ENCODE measurements around the gene PSRC1. TPM values are rescaled to one million over a fixed set of nuclear protein-coding genes. Genes with fewer than 3 reads are reported as not detected.

PSRC1 gene
- total RNA-seq, 1 donor from 2014 or later: 17.6 TPM

DNA sequence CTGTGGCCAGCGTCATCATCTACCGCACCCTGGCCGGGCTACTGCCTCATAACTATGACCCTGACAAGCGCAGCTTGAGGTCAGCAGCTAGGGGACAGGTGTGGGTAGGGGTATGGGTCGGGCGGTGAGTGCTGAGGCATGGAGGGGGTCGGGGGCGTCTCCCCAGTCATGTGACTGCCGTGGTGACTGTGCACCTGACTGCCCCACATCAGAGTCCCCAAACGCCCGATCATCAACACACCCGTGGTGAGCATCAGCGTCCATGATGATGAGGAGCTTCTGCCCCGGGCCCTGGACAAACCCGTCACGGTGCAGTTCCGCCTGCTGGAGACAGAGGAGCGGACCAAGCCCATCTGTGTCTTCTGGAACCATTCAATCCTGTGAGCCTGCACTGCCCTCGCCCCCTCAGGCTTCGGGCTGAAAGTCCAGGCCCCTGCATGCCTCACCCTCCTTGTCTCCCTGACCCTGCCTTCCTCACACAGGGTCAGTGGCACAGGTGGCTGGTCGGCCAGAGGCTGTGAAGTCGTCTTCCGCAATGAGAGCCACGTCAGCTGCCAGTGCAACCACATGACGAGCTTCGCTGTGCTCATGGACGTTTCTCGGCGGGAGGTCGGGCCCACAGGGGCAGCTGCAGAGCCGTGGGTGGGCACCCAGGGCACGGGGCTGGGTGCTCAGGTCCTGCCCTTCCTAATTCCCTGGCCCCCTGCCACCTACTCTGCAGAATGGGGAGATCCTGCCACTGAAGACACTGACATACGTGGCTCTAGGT is 13.5 kb downstream of the PSRC1 start:
- TF ChIP-seq, protein P1, sequence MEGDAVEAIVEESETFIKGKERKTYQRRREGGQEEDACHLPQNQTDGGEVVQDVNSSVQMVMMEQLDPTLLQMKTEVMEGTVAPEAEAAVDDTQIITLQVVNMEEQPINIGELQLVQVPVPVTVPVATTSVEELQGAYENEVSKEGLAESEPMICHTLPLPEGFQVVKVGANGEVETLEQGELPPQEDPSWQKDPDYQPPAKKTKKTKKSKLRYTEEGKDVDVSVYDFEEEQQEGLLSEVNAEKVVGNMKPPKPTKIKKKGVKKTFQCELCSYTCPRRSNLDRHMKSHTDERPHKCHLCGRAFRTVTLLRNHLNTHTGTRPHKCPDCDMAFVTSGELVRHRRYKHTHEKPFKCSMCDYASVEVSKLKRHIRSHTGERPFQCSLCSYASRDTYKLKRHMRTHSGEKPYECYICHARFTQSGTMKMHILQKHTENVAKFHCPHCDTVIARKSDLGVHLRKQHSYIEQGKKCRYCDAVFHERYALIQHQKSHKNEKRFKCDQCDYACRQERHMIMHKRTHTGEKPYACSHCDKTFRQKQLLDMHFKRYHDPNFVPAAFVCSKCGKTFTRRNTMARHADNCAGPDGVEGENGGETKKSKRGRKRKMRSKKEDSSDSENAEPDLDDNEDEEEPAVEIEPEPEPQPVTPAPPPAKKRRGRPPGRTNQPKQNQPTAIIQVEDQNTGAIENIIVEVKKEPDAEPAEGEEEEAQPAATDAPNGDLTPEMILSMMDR (IDR thresholded peaks at IDR 0.05; ENCODE audit: unreplicated experiment): no peak
- no peaks in the 10 kb centered on the region for H3K27me3 Mint-ChIP-seq (ENCODE audit: low read depth)
- no peak overlapping the region for H3K4me3 Mint-ChIP-seq
- peaks cover 11% of the 10 kb centered on the region for H3K36me3 Mint-ChIP-seq
- H3K4me1 Mint-ChIP-seq: peaks cover 18% of the 10 kb centered on the region
- H3K9me3 Mint-ChIP-seq: no peaks in the 10 kb centered on the region
- no peak overlapping the region for H3K27ac Mint-ChIP-seq
- no peak for DNase-seq (ENCODE audit: low spot score in 2 of 2, unreplicated experiment in 2 of 2)

DNA sequence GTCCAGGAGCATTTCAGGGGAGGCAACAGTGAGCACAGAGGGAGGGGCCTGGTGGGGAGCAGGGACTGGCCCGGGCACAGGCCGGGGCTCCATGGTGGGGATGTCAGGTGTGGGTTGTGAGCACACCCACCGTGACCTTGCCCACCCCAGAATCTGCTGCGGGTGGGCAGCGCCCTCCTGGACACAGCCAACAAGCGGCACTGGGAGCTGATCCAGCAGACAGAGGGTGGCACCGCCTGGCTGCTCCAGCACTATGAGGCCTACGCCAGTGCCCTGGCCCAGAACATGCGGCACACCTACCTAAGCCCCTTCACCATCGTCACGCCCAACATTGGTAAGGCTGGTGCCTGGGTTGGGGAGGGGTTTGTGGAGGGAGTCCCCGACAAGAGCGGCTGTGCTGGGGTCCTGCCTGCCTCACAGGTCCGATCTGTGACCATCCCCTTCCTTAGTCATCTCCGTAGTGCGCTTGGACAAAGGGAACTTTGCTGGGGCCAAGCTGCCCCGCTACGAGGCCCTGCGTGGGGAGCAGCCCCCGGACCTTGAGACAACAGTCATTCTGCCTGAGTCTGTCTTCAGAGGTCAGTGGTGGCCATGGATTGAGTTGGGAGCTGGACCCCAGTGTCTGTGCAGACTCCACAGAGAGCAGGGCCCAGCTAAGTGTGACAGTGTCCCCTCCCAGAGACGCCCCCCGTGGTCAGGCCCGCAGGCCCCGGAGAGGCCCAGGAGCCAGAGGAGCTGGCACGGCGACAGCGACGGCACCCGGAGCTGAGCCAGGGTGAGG is 14.3 kb downstream of the PSRC1 start:
- Mint-ChIP-seq H3K27me3 (ENCODE audit: low read depth) (no peaks in the 10 kb centered on the region), H3K4me1 (peaks cover 13% of the 10 kb centered on the region), H3K27ac (no peak overlapping the region), H3K9me3 (no peaks in the 10 kb centered on the region), H3K4me3 (no peak overlapping the region), H3K36me3 (peaks cover 11% of the 10 kb centered on the region)
- TF ChIP-seq, protein P1 (IDR thresholded peaks at IDR 0.05; ENCODE audit: unreplicated experiment): no peak
- no peak for DNase-seq (ENCODE audit: low spot score in 2 of 2, unreplicated experiment in 2 of 2)

DNA sequence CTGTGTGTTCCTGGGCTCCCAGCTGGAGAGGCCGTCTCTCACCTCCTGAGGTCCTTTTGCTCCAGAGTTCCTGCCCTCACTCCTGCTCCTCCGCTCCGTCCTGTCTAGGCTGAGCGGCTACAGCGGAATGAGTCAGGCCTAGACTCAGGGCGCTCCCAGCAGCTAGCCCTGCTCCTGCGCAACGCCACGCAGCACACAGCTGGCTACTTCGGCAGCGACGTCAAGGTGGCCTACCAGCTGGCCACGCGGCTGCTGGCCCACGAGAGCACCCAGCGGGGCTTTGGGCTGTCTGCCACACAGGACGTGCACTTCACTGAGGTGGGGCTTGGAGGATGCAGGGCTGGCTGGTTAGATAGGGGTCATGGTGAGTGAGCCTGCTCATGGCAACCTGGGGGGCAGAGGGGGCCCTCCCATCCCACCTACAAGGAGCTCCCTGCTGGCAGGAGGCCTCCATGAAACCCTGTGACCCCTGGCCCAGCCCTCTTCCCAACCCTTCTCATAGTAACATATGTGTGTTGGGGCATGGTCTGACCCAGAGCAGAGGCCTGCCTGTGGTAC is 15.1 kb downstream of the PSRC1 start:
- H3K36me3 Mint-ChIP-seq: peaks cover 11% of the 10 kb centered on the region
- no peaks in the 10 kb centered on the region for H3K27me3 Mint-ChIP-seq (ENCODE audit: low read depth)
- H3K9me3 Mint-ChIP-seq: no peaks in the 10 kb centered on the region
- no peak overlapping the region for H3K27ac Mint-ChIP-seq
- TF ChIP-seq, protein P1 (IDR thresholded peaks at IDR 0.05; ENCODE audit: unreplicated experiment): no peak
- no peak for DNase-seq (ENCODE audit: low spot score in 2 of 2, unreplicated experiment in 2 of 2)
- H3K4me3 Mint-ChIP-seq: no peak overlapping the region
- peaks cover 12% of the 10 kb centered on the region for H3K4me1 Mint-ChIP-seq

DNA sequence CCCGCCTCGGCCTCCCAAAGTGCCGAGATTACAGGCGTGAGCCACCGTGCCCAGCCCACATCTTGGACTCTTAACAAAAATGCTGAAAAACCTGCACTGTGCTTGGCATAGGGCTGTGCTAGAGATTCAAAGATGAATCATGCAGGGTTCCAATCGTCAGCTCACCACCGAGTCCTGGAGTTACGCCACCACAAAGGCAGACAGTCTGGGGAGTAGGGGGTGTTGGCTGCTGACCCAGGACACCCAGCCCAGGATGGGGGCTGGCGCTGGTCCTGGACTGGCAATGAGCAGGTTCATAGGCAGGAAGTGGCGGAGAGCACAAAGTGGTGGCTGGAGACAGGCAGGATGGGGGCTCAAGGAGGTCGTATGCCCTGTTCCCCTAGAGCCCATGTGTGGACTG is 16.0 kb downstream of the PSRC1 start:
- H3K4me3 Mint-ChIP-seq: no peak overlapping the region
- no peaks in the 10 kb centered on the region for H3K27me3 Mint-ChIP-seq (ENCODE audit: low read depth)
- peaks cover 5% of the 10 kb centered on the region for H3K4me1 Mint-ChIP-seq
- no peaks in the 10 kb centered on the region for H3K9me3 Mint-ChIP-seq
- no peak overlapping the region for H3K27ac Mint-ChIP-seq
- TF ChIP-seq, protein P1 (IDR thresholded peaks at IDR 0.05; ENCODE audit: unreplicated experiment): no peak
- peaks cover 11% of the 10 kb centered on the region for H3K36me3 Mint-ChIP-seq
- DNase-seq (ENCODE audit: low spot score in 2 of 2, unreplicated experiment in 2 of 2): no peak

DNA sequence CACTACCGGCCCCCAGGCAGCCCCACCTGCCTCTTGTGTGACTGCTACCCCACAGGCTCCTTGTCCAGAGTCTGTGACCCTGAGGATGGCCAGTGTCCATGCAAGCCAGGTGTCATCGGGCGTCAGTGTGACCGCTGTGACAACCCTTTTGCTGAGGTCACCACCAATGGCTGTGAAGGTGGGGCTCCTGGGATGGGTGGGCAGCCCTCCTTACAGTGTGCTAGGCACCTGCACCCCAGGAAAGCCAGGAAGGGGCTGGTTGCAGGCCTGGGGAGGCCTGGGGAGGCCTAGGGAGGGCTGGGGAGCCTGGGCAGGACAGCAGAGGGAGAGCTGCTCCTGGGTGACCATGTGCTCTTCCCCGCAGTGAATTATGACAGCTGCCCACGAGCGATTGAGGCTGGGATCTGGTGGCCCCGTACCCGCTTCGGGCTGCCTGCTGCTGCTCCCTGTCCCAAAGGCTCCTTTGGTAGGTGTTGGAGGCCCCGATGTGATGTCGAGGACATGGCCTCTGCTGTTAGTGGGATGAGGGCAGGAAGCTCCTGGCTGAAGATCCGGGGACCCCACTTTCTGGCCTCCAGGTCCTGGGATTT is 17.1 kb downstream of the PSRC1 start:
- Mint-ChIP-seq H3K36me3 (peaks cover 8% of the 10 kb centered on the region), H3K27ac (no peak overlapping the region), H3K9me3 (no peaks in the 10 kb centered on the region), H3K4me3 (no peak overlapping the region), H3K4me1 (peaks cover 5% of the 10 kb centered on the region), H3K27me3 (ENCODE audit: low read depth) (no peaks in the 10 kb centered on the region)
- no peak for DNase-seq (ENCODE audit: low spot score in 2 of 2, unreplicated experiment in 2 of 2)
- TF ChIP-seq, protein P1 (IDR thresholded peaks at IDR 0.05; ENCODE audit: unreplicated experiment): no peak

Measured in mesothelial cell of epicardium (in vitro differentiated cells).